ENCODE data around the gene SERPINH1.

Gene SERPINH1

DNA sequence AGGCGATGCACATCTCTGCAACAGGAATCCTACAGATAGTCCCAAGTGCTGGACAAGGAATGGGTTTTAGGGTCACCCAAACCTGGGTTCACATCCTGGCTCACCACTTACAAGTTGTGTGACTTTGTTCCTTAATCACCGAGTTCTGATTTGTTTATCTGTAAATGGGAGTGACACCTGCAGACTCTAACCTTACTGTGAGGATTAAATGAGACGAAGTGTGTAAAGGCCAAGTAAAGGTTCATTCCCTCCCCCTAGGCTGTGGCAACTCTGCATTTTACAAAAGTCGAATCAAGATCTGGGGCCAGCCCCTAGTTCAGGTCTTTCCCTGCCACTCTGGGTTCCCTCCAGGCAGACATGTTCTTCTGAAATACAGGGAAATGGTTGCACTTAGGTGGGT lies 34.9 kb downstream of the SERPINH1 start:
- DNase-seq (ENCODE audit: low read depth) = no peak

DNA sequence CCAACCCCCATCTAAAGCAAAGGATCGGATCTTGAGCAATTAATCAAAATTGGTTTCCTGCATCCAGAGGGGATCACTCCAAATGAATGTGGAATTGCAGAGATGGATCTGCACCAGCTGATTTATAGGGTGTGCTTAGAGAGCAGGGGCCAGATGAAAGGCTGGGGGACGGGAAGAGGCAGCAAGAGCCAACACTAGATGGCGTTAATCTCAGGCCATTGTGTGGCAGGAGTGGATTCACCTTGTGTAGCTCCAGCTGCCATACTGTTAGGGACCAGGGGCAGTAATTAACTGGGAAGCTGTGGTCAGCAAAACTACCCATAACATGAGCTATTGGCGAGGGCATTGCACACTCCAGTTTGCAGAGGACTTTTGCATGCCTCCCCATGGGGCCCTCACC lies 35.6 kb downstream of the SERPINH1 start:
- DNase-seq (ENCODE audit: low read depth) = no peak

DNA sequence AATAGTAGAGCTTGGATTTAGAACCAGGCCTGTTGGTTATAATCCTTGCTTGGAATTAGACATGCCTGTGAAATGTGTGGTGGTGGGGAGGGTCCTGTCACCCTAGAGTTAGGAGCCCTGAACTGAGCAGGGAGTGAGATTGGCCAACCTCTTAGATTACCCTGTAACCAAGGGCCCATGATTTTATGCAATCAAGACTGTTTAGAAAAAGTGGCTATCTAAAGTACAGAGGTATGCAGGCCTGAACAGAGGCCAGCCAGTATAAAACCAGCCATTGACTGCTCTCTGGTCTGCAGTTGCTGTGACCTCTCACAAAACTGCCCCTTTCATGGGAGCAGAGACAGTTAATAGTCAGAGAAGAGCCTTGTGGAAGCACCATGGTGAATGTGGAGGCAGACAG lies 36.2 kb downstream of the SERPINH1 start:
- no peak for DNase-seq (ENCODE audit: low read depth)

DNA sequence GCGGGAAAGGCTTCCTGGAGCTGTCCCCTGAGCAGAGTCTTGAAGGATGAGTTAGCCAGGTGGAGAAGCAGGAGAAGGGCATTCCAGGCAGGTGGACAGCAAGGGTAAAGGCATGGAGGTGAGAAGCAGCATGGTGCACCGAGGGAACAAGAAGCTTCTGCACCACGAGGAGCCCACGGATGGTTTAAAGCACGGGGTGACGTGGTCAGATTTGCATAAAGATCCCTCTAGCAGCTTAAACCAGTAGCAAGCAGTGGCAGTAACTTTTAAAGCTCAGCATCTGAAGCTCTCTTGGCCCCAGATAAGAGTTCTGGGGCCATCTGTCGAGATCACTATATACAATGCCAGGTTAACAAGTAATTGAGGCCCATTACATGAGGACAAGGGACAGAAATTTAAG lies 36.8 kb downstream of the SERPINH1 start:
- DNase-seq (ENCODE audit: low read depth) = no peak

DNA sequence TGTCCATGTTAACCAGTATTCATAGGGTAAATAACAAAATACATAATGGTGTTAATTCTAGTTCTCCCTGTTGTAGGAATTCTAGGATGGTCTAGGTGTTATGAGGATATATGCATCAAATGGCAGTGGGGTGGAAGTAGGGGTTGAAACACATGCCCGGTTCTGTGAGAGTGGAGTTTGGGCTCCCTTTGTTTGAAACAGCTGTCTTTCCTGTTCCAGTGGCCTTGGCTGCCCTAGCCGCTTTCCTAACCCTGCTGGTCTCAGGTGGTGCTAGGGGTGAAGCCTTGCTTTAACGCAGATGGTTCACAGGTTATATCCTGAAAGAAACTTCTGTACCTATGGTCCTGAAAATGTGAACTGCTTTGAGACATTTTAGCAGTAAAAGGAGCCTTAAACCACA lies 38.3 kb downstream of the SERPINH1 start:
- no peak for DNase-seq (ENCODE audit: low read depth)

DNA sequence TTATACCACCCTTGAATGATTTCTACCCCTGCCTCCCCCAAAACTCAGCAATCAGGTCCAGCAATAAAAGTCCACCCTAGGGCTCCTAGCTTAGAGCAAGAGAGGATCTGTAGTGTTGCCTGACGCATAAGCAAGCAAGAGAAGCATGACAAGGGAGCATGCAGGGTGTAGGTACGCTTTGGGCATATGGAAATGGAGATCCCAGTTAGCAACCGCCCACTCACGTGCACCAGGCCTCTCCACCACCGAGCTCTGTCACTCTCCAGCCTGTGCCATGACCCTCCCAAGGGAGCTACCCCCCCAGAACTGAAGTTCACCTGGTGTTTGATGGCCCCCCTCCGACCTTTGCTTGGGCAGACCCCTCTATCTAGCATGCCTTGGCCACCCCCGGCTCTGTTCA lies 39.4 kb downstream of the SERPINH1 start:
- DNase-seq (ENCODE audit: low read depth) = no peak

DNA sequence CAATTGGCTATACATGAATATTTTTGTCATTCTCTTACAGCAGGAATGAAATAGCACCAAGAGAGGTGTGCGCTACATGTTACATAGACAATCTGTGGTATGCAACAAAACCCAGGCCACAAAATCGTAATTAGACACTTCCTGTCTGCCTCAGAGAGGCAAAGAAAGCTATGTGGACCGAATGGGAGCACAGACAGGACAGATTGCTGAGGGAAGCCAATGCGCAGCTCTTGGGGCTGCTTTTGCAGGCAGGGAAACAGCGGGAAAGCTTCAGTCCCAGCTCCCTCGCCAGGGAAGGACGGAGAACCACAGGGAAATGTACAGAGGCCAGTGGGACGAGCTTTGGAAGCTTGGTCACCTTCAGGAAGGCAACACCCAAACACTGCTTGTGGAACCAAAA lies 40.9 kb downstream of the SERPINH1 start:
- DNase-seq (ENCODE audit: low read depth) = no peak

DNA sequence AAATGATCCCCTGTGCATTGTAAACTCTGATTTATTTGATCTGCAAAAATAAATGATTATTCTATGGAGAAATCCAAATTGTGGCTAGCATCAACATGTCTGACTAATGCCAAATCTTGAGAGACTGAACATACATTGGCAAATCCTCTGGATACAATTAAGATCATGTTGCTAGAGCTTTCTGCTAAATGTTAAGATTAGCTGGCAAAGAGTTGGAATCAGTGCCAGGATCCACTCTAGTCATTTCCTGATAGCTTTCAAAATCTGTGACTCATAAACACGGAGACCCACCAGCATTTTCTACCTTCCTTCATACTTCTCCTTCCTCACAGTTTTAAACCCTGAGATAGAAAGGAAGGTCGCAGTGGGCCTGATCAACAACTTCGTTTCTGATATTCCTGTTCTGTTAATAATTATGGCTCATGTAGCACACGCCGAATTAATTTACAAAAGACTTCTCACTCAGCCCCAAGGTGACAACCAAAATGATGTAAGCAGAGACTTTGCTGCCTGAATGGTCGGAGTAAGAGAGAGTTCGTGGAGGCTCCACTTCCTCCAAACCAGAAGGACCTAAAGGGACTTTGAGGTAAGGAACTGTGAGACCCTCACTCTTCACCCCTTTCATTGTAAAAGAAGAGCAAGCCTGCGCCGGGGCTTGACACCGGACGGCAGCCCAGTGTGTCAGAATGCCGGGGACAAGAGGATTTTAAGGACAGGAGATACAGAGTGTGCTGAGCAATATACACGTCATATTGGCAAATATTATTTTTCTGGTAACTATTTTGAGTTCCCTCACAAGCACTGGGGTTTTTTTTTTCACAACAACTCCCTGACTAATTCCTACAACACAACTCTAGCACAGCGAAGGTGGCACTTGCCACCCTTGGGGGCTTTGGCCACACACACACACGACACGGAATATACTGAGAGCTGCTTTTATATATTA lies 42.0 kb downstream of the SERPINH1 start:
- DNase-seq (ENCODE audit: low read depth) = no peak

DNA sequence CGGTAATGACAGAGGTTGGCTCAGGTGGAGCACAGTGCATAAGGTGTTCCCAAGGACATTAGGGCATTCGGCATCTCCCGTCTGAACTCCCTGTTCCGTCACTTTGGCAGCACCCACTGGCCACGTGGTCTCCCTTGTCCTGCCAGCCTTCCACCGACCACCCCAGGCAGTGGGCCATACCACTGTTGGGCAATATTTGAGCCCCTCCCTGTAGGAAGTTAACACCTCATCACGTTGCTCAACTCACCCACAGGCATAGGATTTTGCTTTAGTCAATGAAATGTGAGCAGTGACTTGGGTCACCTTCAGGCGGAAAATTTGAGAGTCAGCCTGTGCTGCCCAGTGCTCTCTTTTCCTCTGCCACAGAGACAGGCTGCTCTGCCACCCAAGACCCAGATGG lies 44.0 kb downstream of the SERPINH1 start:
- DNase-seq (ENCODE audit: low read depth) = no peak

DNA sequence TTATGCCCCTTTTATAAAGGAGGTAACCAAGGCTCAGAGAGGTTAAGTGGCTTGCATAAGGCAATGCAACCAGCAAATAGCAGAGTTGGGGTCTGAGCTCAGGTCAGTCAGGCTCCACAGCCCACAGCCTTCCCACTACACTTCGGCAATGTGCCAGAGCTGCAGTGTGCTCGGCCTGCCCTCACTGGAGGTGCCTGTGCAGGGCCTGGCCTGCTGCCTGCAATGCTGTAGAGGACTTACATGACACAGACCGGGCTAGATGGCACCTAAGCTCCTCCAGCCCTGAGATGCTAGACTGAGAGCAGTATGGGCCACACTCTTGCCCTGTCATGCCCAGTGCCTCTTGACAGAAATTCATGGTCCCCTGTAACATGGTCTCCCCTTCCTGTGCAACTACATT lies 49.8 kb downstream of the SERPINH1 start:
- no peak for DNase-seq (ENCODE audit: low read depth)

DNA sequence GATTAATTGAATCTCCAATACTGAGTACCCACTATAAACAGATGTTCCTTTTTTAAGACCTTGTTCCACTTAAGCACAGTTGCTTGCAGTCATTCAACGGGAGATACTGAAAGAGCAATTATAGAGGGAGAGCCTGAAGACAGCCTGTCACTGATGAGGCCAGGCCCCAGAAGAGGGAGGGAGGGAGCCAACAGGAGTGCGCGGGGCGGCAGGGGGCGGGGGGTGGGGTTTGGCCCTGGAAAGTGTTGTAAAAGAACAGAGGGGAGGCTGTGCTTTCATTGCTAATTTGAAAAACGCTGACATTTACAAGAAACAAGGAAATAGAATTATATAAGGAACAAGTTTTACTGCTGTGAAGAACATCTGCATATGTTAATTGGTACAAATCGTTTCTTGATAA lies 53.7 kb downstream of the SERPINH1 start:
- no peak for DNase-seq (ENCODE audit: low read depth)

DNA sequence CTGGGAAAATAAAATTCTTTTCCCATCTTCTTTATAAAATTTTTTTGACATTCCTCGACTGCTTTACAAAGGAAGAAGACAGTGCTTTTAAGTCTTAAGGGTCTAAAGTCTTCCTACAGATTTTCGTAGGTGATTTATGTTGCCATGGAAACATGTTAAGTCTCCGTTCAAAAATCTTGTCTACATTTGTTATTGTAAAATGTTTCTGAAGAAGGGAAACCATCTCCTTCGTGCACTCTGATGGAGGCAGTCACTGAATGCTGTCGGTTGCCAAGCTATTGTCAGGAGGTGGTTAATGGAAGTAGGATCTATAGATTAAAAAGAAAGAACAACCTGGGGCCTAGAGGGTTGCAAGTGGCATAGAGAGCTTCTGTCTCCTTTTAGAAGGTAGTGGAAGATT lies 54.2 kb downstream of the SERPINH1 start:
- no peak for DNase-seq (ENCODE audit: low read depth)
